Tibial artery (tissue), 4 donors: ENCODE data around the gene ENTPD8.

Experiments used
- DNase-seq, 2 donors: peaks; one replicate each; pipeline ENCODE4 v3.0.0-alpha.2; 2019
- H3K27ac ChIP-seq, 2 donors: fragments of 200-600 bp; sonication (generic) in 1 of 2; 1 replicate in 1 of 2; 2 replicates in 1 of 2; pipeline ENCODE4 v1.5.1; 2018 to 2019; ENCODE audit warnings: mild to moderate bottlenecking in 1 of 2
- H3K27me3 ChIP-seq, 2 donors: fragments of 200-600 bp; sonication (generic) in 1 of 2; one replicate each; pipeline versions ENCODE4 v1.5.1 to v1.6.0; 2016 to 2019
- H3K36me3 ChIP-seq, 3 donors: fragments of 200-600 bp; sonication (generic) in 2 of 3; one replicate each; pipeline ENCODE4 v1.5.1; 2016 to 2019; ENCODE audit warnings: mild to moderate bottlenecking in 2 of 3
- H3K4me1 ChIP-seq, 4 donors: fragments of 200-600 bp; sonication (generic) in 2 of 4; 1 replicate in 3 of 4; 2 replicates in 1 of 4; pipeline ENCODE4 v1.5.1; 2016 to 2019
- H3K4me3 ChIP-seq, 2 donors: fragments of 200-600 bp; sonication (generic) in 1 of 2; 1 replicate in 1 of 2; 2 replicates in 1 of 2; pipeline ENCODE4 v1.5.1; 2018 to 2019; ENCODE audit warnings: mild to moderate bottlenecking in 2 of 2
- H3K9me3 ChIP-seq, 3 donors: fragments of 200-600 bp; sonication (generic) in 1 of 3; one replicate each; pipeline ENCODE4 v1.5.1; 2016 to 2019
- intact Hi-C: fragments of 100-400 bp; cut with DNase I; formaldehyde crosslinking; loops from one replicate; pipeline ENCODE4 v1.15.0; 2023; ENCODE audit warnings: low total_unique reads
- TF ChIP-seq, protein P1 (sequence below), 2 experiments: fragments of 200-600 bp in 1 of 2; fragments of 450-650 bp in 1 of 2; IDR thresholded peaks; one replicate each; pipeline ENCODE4 v1.5.1; 2017 to 2019; ENCODE audit warnings: antibody characterized with exemption in 2 of 2, mild to moderate bottlenecking in 1 of 2, moderate library complexity in 1 of 2

The ENTPD8 gene

GRCh38 chr9:137477778-137478612 is 36.8 kb upstream of the ENTPD8 start:
- no peak for DNase-seq
- Histone ChIP-seq H3K27me3 (no peaks in the 10 kb centered on the region), H3K36me3 (peaks cover 11 to 54% (median 17%) of the 10 kb centered on the region in 3 donors), H3K9me3 (peaks cover 0 to 12% (median 7%) of the 10 kb centered on the region in 3 donors), H3K4me3 (no peak overlapping the region), H3K27ac (no peak overlapping the region), H3K4me1 (peaks cover 0 to 13% (median 2%) of the 10 kb centered on the region in 4 donors)
- intact Hi-C loops = no loop called here
- TF ChIP-seq, protein P1, sequence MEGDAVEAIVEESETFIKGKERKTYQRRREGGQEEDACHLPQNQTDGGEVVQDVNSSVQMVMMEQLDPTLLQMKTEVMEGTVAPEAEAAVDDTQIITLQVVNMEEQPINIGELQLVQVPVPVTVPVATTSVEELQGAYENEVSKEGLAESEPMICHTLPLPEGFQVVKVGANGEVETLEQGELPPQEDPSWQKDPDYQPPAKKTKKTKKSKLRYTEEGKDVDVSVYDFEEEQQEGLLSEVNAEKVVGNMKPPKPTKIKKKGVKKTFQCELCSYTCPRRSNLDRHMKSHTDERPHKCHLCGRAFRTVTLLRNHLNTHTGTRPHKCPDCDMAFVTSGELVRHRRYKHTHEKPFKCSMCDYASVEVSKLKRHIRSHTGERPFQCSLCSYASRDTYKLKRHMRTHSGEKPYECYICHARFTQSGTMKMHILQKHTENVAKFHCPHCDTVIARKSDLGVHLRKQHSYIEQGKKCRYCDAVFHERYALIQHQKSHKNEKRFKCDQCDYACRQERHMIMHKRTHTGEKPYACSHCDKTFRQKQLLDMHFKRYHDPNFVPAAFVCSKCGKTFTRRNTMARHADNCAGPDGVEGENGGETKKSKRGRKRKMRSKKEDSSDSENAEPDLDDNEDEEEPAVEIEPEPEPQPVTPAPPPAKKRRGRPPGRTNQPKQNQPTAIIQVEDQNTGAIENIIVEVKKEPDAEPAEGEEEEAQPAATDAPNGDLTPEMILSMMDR (IDR thresholded peaks at IDR 0.05) = no peak

GRCh38 chr9:137476856-137477255 is 35.7 kb upstream of the ENTPD8 start:
- no peak for DNase-seq
- Histone ChIP-seq H3K4me1 (peaks cover 0 to 5% (median under 1%) of the 10 kb centered on the region in 4 donors), H3K27ac (no peak overlapping the region), H3K9me3 (peaks cover 0 to 12% (median 7%) of the 10 kb centered on the region in 3 donors), H3K4me3 (no peak overlapping the region), H3K36me3 (peaks cover 11 to 58% (median 17%) of the 10 kb centered on the region in 3 donors), H3K27me3 (no peaks in the 10 kb centered on the region)
- intact Hi-C loops = no loop called here
- TF ChIP-seq, protein P1 (IDR thresholded peaks at IDR 0.05) = no peak

DNA sequence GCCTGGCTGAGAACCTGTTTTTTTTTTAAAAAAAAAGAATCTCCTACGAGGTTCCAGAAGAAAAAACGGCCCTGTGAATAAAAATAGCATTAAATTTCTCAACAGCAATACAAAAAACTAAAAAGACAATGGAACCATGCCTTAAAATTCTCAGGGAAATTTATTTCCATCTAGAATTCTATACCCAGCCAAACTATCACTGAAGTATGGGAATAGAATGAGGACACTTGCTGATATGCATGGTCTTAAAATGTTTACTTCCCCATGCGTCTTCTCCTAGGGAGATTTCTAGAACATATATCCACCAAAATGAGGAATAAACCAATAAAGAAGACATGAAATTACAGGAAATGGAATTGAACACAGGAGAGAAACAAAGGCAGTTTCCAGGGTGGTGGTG is 34.5 kb upstream of the ENTPD8 start:
- no peak for DNase-seq
- H3K27ac ChIP-seq = no peak overlapping the region
- H3K27me3 ChIP-seq = no peaks in the 10 kb centered on the region
- no peak overlapping the region for H3K4me3 ChIP-seq
- peaks cover 0 to 12% (median 7%) of the 10 kb centered on the region in 3 donors for H3K9me3 ChIP-seq
- H3K36me3 ChIP-seq = peaks cover 11 to 56% (median 17%) of the 10 kb centered on the region in 3 donors
- intact Hi-C loops = no loop called here
- TF ChIP-seq, protein P1 (IDR thresholded peaks at IDR 0.05) = no peak
- no peaks in the 10 kb centered on the region for H3K4me1 ChIP-seq

GRCh38 chr9:137474271-137474670 is 33.1 kb upstream of the ENTPD8 start:
- Histone ChIP-seq H3K4me1 (no peaks in the 10 kb centered on the region), H3K27ac (no peak overlapping the region), H3K9me3 (peaks cover 0 to 12% (median 7%) of the 10 kb centered on the region in 3 donors), H3K36me3 (peaks cover 11 to 43% (median 17%) of the 10 kb centered on the region in 3 donors), H3K27me3 (no peaks in the 10 kb centered on the region), H3K4me3 (no peak overlapping the region)
- no peak for DNase-seq
- TF ChIP-seq, protein P1 (IDR thresholded peaks at IDR 0.05) = no peak
- intact Hi-C loops = no loop called here

GRCh38 chr9:137470785-137471184 is 29.6 kb upstream of the ENTPD8 start:
- Histone ChIP-seq H3K36me3 (peaks cover 8 to 21% (median 8%) of the 10 kb centered on the region in 3 donors), H3K4me1 (no peaks in the 10 kb centered on the region), H3K27me3 (no peaks in the 10 kb centered on the region), H3K9me3 (peaks cover 0 to 8% (median 7%) of the 10 kb centered on the region in 3 donors), H3K4me3 (no peak overlapping the region), H3K27ac (no peak overlapping the region)
- intact Hi-C loops = no loop called here
- TF ChIP-seq, protein P1 (IDR thresholded peaks at IDR 0.05) = no peak
- DNase-seq = peak in 1 of 2 donors; percentile 39
